Ovary (tissue), 9 donors: Measurements from ENCODE around the gene DENND6A. TPM values are rescaled to one million over a fixed set of nuclear protein-coding genes. Genes with fewer than 3 reads are reported as not detected.

Experiments used
- DNase-seq, 5 donors: peaks; one replicate each; pipeline ENCODE4 v3.0.0-alpha.2; 2019 to 2020
- H3K27ac ChIP-seq, 2 donors: fragments of 200-600 bp; one replicate each; pipeline versions ENCODE4 v1.5.1 to v1.8.0; 2019 to 2022
- H3K27me3 ChIP-seq: fragments of 200-600 bp; one replicate; pipeline ENCODE4 v1.8.0; 2022
- H3K36me3 ChIP-seq: fragments of 200-600 bp; sonication (generic); one replicate; pipeline ENCODE4 v1.5.1; 2019
- H3K4me1 ChIP-seq: one replicate; pipeline ENCODE4 v1.8.1; 2013; ENCODE audit warnings: mild to moderate bottlenecking, moderate library complexity; ENCODE audit not compliant: insufficient read depth
- H3K4me3 ChIP-seq: fragments of 200-600 bp; sonication (generic); one replicate; pipeline ENCODE4 v1.5.1; 2017
- H3K9me3 ChIP-seq, 2 donors: fragments of 200-600 bp in 1 of 2; sonication (generic) in 1 of 2; one replicate each; pipeline versions ENCODE4 v1.5.1 to v1.8.1; 2013 to 2019; ENCODE audit warnings: mild to moderate bottlenecking in 1 of 2, moderate library complexity in 1 of 2
- CTCF ChIP-seq, 3 donors: fragments of 450-650 bp in 2 of 3; fragments of 200-600 bp in 1 of 3; IDR thresholded peaks; one replicate each; pipeline versions ENCODE4 v1.5.1 to v1.8.0; 2016 to 2022; ENCODE audit warnings: antibody characterized with exemption in 3 of 3, mild to moderate bottlenecking in 1 of 3
- EP300 ChIP-seq: sonication (generic); formaldehyde crosslinking; IDR thresholded peaks from one replicate; pipeline ENCODE4 v1.6.1; 2017; ENCODE audit warnings: antibody characterized with exemption
- POLR2A ChIP-seq: fragments of 450-650 bp; IDR thresholded peaks from one replicate; pipeline ENCODE4 v1.6.1; 2017; ENCODE audit warnings: antibody characterized with exemption, mild to moderate bottlenecking, moderate library complexity
- WGBS, 3 donors: extraction: QIAGEN DNeasy Blood & Tissue Kit in 1 of 3; methylation state at CpG; one replicate each; pipeline versions ENCODE4 v1.1.5 to v1.1.7; 2013 to 2017; 5-methylcytosine and 5-hydroxymethylcytosine counted together
- intact Hi-C, 4 donors: fragments of 100-400 bp; cut with DNase I; formaldehyde crosslinking; loops; one replicate each; pipeline versions ENCODE4 v1.11.0 to v1.15.1; 2022 to 2023
- polyA plus RNA-seq, 2 donors: library from polyadenylated mRNA; stranded (reverse); fragments of 200-250 nt in 1 of 2; fragments of 350-450 nt in 1 of 2; fragmentation: Illumina TruSeq in 1 of 2; extraction: RNeasy Lipid Tissue Mini Kit (QIAGEN cat#74804) in 1 of 2; gene quantifications; one replicate each; pipeline ENCODE4 v1.2.3, GENCODE V29; 2013 to 2014
- total RNA-seq, 7 donors: library from RNA; depleted of rRNA in 2 of 7; stranded (reverse); fragments of >200 nt in 2 of 7; fragmentation: NEBNext Ultra II Directional in 3 of 7; extraction: Animal tissue kit (Norgen Biotek cat#: 25700) in 3 of 7; gene quantifications; one replicate each; pipeline versions ENCODE4 v1.1.0 to v1.2.4, GENCODE V29; 2016 to 2023
- donor health status: DM: no; HTN: no; CAD: no; lungs with moderate emphysema.
- donor health status: DM: no; HTN: no; CAD: no.
- donor health status: Bipolar disorder and iron deficiency.
- donor health status: DM: yes; HTN: yes; CAD: no.
- donor health status: DM: no; HTN: no; CAD: no.
- donor health status: DM: yes; HTN: yes; CAD: no.

The DENND6A gene
- total and polyA plus RNA-seq, 9 donors: 15.5 to 52.4 (median 38.7) TPM

- WGBS, 3 donors: 59 to 71% (median 64%) methylated on average over 4 of the region's 4 CpGs
- Histone ChIP-seq H3K36me3 (no peaks in the 10 kb centered on the region), H3K27ac (no peak overlapping the region), H3K27me3 (no peaks in the 10 kb centered on the region), H3K4me3 (no peak overlapping the region), H3K9me3 (no peaks in the 10 kb centered on the region), H3K4me1 (peaks cover 11% of the 10 kb centered on the region)
- TF ChIP-seq POLR2A (no peak), EP300 (no peak), CTCF (IDR thresholded peaks at IDR 0.05) (no peak)
- intact Hi-C loops: loop anchor here in 1 of 4 donors (5.0 kb wide), 1 partner anchor 68 kb away; the partner anchor contains the start of gene SLMAP
- DNase-seq: no peak
Measured at GRCh38 chr3:57689367-57690053, 3.4 kb downstream of the DENND6A start.

DNA sequence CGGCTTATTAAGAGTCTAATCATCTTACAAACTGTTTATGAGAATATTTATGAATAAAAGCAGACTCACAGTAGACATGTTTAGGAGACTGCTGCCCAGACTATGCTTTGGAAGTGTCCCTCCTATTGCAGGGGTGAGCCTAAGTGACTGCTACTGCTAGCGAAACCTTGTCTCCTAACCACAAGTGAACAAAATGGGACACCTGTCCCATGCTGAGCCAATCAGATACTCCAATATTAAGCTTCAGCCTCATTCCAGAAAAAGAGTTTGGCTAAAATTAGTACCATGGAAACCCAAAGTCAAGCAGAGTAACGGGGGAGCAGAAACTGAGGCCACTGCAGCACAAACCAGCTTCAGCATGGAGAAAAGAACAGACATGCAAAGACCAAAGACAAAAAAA lies 4.6 kb downstream of the DENND6A start:
- H3K27me3 ChIP-seq: no peaks in the 10 kb centered on the region
- TF ChIP-seq CTCF (IDR thresholded peaks at IDR 0.05) (no peak), EP300 (no peak), POLR2A (no peak)
- no peak overlapping the region for H3K27ac ChIP-seq
- intact Hi-C loops: no loop called here
- H3K36me3 ChIP-seq: no peaks in the 10 kb centered on the region
- no peak for DNase-seq
- no peaks in the 10 kb centered on the region for H3K9me3 ChIP-seq
- WGBS, 3 donors: 74 to 81% (median 78%) methylated on average over 3 of the region's 3 CpGs
- H3K4me1 ChIP-seq: peaks cover 13% of the 10 kb centered on the region
- H3K4me3 ChIP-seq: no peak overlapping the region

DNA sequence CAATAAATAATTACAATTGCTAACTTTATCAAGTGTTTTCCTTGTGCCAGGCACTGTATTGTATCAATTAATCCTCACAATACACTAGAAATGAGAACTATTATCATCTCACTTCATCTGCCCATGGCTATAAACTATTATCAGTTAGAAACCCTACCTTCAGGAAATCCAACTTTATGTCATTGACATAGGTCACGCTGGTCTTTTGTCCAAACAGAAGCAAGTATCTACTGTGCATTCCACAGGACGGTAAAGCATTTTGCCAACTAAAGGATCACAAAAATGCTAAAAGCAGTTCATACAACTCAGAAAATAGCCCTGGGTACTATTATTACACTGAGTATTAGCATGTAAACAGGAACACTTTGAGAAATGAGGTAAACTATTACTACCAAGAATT lies 9.6 kb downstream of the DENND6A start:
- DNase-seq: no peak
- no peak overlapping the region for H3K27ac ChIP-seq
- WGBS, 3 donors: 66 to 71% (median 70%) methylated on average over 2 of the region's 2 CpGs
- intact Hi-C loops: no loop called here
- H3K27me3 ChIP-seq: no peaks in the 10 kb centered on the region
- H3K4me3 ChIP-seq: no peak overlapping the region
- no peaks in the 10 kb centered on the region for H3K9me3 ChIP-seq
- H3K36me3 ChIP-seq: no peaks in the 10 kb centered on the region
- no peak for TF ChIP-seq POLR2A
- no peak for TF ChIP-seq CTCF (IDR thresholded peaks at IDR 0.05)
- TF ChIP-seq EP300: no peak
- peaks cover 4% of the 10 kb centered on the region for H3K4me1 ChIP-seq

DNA sequence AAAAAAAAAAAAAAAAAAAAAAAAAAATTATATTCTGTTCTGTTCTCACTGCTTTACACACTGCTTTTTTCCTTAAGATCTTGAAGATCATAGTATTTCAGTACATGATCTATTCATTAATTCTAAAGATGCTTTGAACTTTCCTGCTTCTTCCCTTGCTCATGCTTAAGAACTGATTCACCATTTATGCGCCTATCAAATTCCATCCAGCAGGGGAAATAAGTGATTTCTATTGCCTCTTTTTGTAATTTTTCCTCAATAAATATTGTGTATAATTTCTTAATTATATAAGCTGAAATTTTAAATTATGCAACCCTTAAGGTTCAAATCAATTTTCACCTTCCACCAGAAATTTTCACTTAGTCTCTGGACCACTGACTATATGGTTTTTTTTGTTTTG lies 10.6 kb downstream of the DENND6A start:
- H3K4me3 ChIP-seq: no peak overlapping the region
- TF ChIP-seq POLR2A (no peak), CTCF (IDR thresholded peaks at IDR 0.05) (no peak), EP300 (no peak)
- H3K27me3 ChIP-seq: no peaks in the 10 kb centered on the region
- H3K27ac ChIP-seq: no peak overlapping the region
- H3K4me1 ChIP-seq: peaks cover 3% of the 10 kb centered on the region
- 4 to 97% (median 96%) methylated on average over 1 of the region's 1 CpG for WGBS, 3 donors
- intact Hi-C loops: no loop called here
- H3K36me3 ChIP-seq: no peaks in the 10 kb centered on the region
- no peaks in the 10 kb centered on the region for H3K9me3 ChIP-seq
- DNase-seq: no peak
